ENCODE measurements around the gene HECW1. TPM values are rescaled to one million over a fixed set of nuclear protein-coding genes. Genes with fewer than 3 reads are reported as not detected.

Gene HECW1
- total RNA-seq, 1 donor from 2014 or later = 0.46 TPM

- no peak for DNase-seq (ENCODE audit: low read depth)
- H3K36me3 ChIP-seq (ENCODE audit: control insufficient read depth, insufficient read depth, low read length) = no peaks in the 10 kb centered on the region
- no peak overlapping the region for H3K4me3 ChIP-seq (ENCODE audit: low read depth, low read length)
- no peaks in the 10 kb centered on the region for H3K27me3 ChIP-seq (ENCODE audit: control insufficient read depth, insufficient read depth, low read length)
- TF ChIP-seq CTCF (IDR thresholded peaks at IDR 0.05; ENCODE audit: insufficient read depth, low read length, poor library complexity, severe bottlenecking) = no peak
These were observed 241.5 kb downstream of the HECW1 start for GRCh38 chr7:43353902-43354301.

GRCh38 chr7:43362652-43363034 lies 250.2 kb downstream of the HECW1 start:
- no peak overlapping the region for H3K4me3 ChIP-seq (ENCODE audit: low read depth, low read length)
- no peaks in the 10 kb centered on the region for H3K27me3 ChIP-seq (ENCODE audit: control insufficient read depth, insufficient read depth, low read length)
- no peak for TF ChIP-seq CTCF (IDR thresholded peaks at IDR 0.05; ENCODE audit: insufficient read depth, low read length, poor library complexity, severe bottlenecking)
- H3K36me3 ChIP-seq (ENCODE audit: control insufficient read depth, insufficient read depth, low read length) = no peaks in the 10 kb centered on the region
- no peak for DNase-seq (ENCODE audit: low read depth)

- Histone ChIP-seq H3K4me3 (ENCODE audit: low read depth, low read length) (no peak overlapping the region), H3K27me3 (ENCODE audit: control insufficient read depth, insufficient read depth, low read length) (peaks cover 2% of the 10 kb centered on the region), H3K36me3 (ENCODE audit: control insufficient read depth, insufficient read depth, low read length) (no peaks in the 10 kb centered on the region)
- DNase-seq (ENCODE audit: low read depth) = no peak
- TF ChIP-seq CTCF (IDR thresholded peaks at IDR 0.05; ENCODE audit: insufficient read depth, low read length, poor library complexity, severe bottlenecking) = no peak
These were observed 250.8 kb downstream of the HECW1 start for GRCh38 chr7:43363035-43363791.

- no peak for TF ChIP-seq CTCF (IDR thresholded peaks at IDR 0.05; ENCODE audit: insufficient read depth, low read length, poor library complexity, severe bottlenecking)
- no peak for DNase-seq (ENCODE audit: low read depth)
- peaks cover 2% of the 10 kb centered on the region for H3K27me3 ChIP-seq (ENCODE audit: control insufficient read depth, insufficient read depth, low read length)
- no peak overlapping the region for H3K4me3 ChIP-seq (ENCODE audit: low read depth, low read length)
- H3K36me3 ChIP-seq (ENCODE audit: control insufficient read depth, insufficient read depth, low read length) = no peaks in the 10 kb centered on the region
These were observed 251.9 kb downstream of the HECW1 start for GRCh38 chr7:43364391-43364790.

- Histone ChIP-seq H3K36me3 (ENCODE audit: control insufficient read depth, insufficient read depth, low read length) (no peaks in the 10 kb centered on the region), H3K27me3 (ENCODE audit: control insufficient read depth, insufficient read depth, low read length) (peaks cover 2% of the 10 kb centered on the region), H3K4me3 (ENCODE audit: low read depth, low read length) (no peak overlapping the region)
- TF ChIP-seq CTCF (IDR thresholded peaks at IDR 0.05; ENCODE audit: insufficient read depth, low read length, poor library complexity, severe bottlenecking) = no peak
- no peak for DNase-seq (ENCODE audit: low read depth)
These were observed 260.4 kb downstream of the HECW1 start for GRCh38 chr7:43372676-43373355.
